Testis (tissue), 2 donors: Measurements from ENCODE around the gene PLD1.

Experiments
- POLR2A ChIP-seq: fragments of 450-650 bp; IDR thresholded peaks from one replicate; pipeline ENCODE4 v1.6.1; 2017; ENCODE audit warnings: antibody characterized with exemption, mild to moderate bottlenecking, moderate library complexity
- TF ChIP-seq, protein P1 (sequence below), 3 experiments: fragments of 450-650 bp in 2 of 3; fragments of 200-600 bp in 1 of 3; sonication (generic) in 1 of 3; IDR thresholded peaks; one replicate each; pipeline ENCODE4 v1.5.1; 2016 to 2019; ENCODE audit warnings: antibody characterized with exemption in 3 of 3, mild to moderate bottlenecking in 2 of 3, moderate library complexity in 1 of 3

DNA sequence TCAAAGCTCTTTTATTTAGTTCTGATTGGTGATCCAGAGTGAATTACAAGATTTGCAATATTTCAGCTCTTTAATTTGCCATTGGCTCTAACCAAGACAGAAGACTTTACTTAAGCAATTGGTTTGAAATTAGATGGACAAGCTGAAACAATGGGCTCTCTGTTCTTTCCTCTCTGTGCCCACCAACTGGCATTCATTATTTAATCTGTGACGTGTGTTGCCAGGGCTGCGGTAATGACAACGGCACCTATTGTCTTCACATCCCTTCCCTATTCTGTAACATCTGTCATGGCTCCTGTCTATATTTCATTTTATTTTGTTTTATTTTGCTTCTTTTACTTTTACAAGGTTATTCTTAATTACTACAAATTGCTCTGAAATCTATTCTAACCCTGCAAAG, 33.9 kb downstream of the PLD1 start:
- TF ChIP-seq, protein P1, sequence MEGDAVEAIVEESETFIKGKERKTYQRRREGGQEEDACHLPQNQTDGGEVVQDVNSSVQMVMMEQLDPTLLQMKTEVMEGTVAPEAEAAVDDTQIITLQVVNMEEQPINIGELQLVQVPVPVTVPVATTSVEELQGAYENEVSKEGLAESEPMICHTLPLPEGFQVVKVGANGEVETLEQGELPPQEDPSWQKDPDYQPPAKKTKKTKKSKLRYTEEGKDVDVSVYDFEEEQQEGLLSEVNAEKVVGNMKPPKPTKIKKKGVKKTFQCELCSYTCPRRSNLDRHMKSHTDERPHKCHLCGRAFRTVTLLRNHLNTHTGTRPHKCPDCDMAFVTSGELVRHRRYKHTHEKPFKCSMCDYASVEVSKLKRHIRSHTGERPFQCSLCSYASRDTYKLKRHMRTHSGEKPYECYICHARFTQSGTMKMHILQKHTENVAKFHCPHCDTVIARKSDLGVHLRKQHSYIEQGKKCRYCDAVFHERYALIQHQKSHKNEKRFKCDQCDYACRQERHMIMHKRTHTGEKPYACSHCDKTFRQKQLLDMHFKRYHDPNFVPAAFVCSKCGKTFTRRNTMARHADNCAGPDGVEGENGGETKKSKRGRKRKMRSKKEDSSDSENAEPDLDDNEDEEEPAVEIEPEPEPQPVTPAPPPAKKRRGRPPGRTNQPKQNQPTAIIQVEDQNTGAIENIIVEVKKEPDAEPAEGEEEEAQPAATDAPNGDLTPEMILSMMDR (IDR thresholded peaks at IDR 0.05) = no peak
- TF ChIP-seq POLR2A = no peak
